NCI-H1436 treated with DMSO at 0.1 percent for 48 hours (cell line): Measurements from ENCODE around the gene UBXN10.
"Not testable (repeated sequence)": the region's sequence is repeated elsewhere in the genome, so short reads cannot be mapped to it uniquely, and the experiment has no call there.

Source experiments
- DNase-seq: peaks from one replicate; lab custom pipeline; 2025; lab: John Stamatoyannopoulos, UW

The UBXN10 gene

DNA sequence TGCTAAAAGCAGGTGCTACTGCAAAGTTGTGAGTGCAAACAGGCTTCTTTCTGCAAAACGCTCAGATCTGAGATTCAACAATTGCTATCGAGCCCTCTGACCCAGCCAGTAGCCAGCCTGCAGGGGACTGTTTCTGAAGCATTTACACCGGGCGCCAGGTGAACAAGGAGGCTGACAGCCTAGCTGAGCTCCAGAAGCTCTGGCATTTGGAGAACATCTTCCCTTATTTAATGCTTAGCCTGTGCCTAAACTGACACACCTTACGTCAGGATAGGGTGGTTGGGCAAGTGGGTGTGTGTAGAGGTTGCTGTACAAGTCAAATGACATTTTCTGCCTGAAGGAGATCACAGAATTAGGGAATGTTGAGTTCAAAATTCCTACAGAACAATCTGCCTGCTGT, 16.3 kb downstream of the UBXN10 start:
- no peak for DNase-seq

- DNase-seq: no peak
Measured at GRCh38 chr1:20207546-20207945, 21.6 kb downstream of the UBXN10 start.

- DNase-seq: no peak
Measured at GRCh38 chr1:20209471-20209870, 23.6 kb downstream of the UBXN10 start.

DNA sequence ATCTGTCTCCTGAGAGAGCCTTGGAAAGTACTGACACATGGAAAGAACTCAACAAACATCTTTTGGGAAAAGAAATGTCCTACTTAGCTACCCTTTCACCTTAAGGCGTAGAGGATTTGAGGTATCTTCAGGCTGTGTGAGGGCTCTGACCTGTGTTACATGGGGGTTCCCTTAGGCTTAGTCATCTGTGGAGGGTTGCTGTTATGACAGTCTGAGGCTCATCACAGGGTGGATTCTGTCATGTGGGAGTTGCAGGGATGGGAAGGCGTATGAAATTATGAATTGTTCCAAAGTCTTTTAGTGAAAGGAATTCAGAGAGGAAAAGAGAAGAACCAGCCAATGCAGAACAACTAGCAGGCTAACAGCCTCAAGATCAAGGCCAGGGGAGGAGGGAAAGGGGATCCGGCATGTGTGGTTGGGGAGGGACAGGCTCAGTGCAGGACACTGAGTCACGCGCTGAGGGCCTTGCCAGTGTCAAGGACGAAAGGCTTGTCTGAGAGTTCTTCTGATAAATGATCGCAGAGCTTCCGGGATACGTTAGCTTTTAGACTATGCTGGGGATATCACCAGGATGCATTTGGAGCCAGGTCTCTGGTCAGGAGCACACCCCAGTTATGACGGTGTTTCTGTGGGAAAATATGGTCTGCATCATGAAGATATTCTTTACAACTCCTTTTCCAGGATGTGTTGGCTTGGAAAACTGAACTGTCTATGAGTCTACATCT, 25.0 kb downstream of the UBXN10 start:
- DNase-seq: no peak

- no peak for DNase-seq
Measured at GRCh38 chr1:20211511-20211931, 25.6 kb downstream of the UBXN10 start.

GRCh38 chr1:20212085-20212684, 26.3 kb downstream of the UBXN10 start:
- no peak for DNase-seq

GRCh38 chr1:20212685-20213331, 26.9 kb downstream of the UBXN10 start:
- DNase-seq: peak; percentile 61

GRCh38 chr1:20215716-20216115, 29.8 kb downstream of the UBXN10 start:
- DNase-seq: no peak

DNA sequence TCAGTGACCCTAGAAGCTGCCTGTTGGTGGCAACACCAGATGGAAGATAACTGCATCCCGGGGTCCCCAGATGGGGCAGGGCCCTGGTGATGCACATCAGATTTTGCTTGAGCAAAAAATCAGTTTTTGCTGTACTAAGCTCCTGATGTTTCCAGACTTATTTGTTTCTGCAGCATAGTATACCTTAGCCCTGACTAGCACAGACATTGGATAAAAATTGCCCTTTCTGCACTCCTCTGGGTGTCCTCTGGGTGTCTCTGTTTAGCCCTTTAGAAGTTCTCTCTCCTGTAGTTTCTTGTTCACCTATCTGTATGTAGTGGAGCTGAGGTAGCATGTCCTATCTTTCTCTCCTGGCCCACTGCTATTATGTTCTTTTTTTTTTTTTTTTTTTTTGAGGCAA, 30.7 kb downstream of the UBXN10 start:
- peak; percentile 8 for DNase-seq

DNA sequence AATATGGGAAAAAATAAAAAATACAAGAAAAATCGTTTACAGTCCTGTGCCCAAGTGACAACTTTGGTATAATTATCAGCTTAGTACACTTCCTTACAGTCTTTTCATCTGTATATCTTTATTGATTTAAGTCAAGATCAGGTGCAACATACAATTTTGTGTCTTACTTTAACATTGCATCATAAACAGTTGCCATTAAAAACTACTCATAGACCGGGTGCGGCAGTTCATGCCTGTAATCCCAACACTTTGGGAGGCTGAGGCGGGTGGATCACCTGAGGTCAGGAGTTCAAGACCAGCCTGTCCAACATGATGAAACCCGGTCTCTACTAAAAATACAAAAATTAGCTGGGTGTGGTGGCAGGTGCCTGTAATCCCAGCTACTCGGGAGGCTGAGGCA, 33.2 kb downstream of the UBXN10 start:
- not testable (repeated sequence) for DNase-seq

DNA sequence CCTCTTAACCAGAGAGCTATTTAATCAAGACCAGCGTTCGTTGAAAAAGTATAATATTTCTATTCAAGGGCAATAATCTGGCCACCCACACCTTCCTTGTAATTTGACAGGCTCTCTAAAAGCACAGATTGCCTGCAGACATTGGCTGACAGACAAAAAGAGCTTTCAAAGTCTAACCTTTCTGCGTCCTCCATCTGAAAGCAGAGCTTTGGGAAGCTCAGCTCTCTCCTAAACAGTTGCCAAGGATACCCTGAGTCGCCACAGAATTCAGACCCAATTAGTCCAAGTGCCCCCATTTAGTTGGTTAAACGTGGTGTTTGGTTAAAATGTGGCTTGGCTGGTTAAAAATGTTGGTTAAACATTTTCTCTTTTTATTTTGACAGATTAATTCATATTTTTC, 34.1 kb downstream of the UBXN10 start:
- peak; percentile 56 for DNase-seq

- DNase-seq: no peak
Measured at GRCh38 chr1:20223106-20223505, 37.2 kb downstream of the UBXN10 start.

DNA sequence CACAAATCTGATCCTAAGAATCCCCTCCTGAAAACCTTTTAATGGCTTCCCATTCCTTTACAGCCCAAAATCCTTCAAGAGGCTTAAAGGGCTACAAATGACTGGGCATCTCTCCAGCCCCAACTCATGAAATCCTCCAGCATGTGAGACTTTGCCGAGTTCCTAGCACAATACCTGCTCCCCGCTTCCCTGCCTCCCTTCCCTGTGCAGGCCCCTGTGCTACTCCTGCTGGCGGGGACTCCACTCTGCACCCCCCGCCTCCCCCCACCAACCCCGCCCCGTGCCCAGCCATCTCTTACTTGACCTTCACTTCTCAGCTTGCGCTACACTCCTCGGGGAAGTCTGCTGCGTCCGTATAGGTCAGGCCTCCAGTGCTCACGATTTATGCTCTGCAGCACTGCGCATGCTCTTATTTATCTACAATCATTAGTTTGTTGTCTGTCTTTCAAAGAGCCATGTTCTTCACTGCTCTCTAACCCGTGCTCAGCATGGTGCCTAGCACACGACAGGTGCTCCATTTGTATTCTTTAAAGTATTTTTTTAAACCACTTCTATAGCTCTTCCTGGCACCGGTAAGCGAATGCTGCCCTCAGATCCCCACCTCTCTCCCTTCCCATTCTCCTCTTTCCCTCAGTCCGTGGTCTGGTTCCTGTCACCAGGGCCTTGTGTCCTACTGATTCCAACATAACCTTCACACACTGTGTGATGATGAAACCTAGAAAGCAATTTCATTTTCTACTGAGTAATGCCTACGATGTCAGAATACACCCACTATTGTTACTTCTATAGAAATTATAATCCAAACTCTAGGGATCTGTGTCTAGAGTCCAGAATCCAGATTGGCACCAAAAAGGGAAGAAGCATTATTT, 37.9 kb downstream of the UBXN10 start:
- no peak for DNase-seq

DNA sequence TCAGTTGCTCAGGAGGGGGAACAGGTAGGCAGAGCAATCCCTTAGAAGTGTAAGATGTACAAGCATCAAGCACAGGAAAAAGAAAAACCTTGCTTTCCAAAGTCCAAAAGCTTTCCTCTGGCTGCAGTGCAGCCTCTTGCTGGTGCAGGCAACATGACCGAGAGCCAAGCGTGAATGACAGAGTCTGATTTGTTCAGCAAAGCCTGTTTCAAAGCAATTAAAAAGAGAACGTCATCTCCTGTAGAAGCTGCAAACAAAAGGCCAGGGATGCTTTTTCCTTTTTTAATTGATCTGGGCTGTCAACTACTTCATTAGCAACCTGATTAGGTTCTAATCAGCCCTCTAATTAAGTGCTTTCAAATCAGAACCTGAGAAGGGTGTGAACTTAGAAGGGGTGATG, 38.6 kb downstream of the UBXN10 start:
- no peak for DNase-seq

GRCh38 chr1:20227704-20228103, 41.8 kb downstream of the UBXN10 start:
- DNase-seq: no peak

- DNase-seq: no peak
Measured at GRCh38 chr1:20228314-20228825, 42.5 kb downstream of the UBXN10 start.

DNA sequence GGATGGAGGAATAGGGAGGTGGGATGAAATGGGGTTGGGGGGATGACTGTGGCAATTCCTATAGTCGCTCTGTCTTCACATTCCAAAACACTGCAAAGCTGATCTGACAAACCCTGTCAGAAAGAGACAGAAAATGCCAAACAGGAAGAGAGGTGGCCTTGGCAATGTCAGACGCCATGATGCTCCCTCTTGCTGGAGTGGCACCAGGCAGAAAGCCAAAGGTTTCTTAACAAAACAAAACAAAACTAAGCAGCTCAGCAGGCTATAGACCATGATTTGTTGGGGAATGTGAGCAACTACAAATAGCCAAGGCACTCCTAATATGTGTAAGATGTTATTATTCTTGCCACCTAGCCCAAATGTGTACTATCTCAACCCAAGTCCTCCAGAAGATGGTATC, 43.3 kb downstream of the UBXN10 start:
- no peak for DNase-seq

DNA sequence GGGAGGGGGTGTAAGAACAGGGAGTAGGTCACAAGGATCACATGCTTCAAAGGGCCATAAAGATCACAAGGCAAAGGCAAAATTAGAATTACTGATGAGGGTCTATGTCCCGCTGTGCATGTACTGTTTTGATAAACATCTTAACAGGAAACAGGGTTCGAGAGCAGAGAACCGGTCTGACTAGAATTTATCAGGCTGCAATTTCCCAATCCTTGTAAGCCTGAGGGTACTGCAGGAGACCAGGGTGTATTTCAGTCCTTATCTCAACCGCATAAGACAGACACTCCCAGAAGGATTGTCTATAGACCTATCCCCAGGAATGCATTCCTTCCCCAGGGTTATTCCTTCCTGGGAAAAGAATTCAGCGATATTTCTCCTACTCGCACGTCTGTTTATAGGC, 46.7 kb downstream of the UBXN10 start:
- not testable (repeated sequence) for DNase-seq

DNA sequence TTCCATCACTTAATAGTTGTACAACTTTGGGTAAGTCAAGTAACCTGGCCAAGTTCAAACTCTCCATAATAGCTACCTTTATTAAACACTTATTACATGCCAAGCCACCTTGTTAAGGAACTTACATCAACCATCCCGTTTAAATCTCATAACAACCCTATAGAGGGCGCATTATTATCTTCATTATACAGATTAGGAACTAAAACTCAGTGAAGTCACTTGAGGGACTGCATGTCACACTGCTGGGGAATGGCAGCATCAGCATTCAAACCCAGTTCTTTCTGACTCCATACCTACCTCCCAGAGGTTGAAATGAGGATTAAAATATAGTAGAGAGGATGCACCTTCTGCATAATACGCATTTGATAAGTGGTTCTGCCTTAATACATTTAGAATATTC, 47.5 kb downstream of the UBXN10 start:
- DNase-seq: no peak

DNA sequence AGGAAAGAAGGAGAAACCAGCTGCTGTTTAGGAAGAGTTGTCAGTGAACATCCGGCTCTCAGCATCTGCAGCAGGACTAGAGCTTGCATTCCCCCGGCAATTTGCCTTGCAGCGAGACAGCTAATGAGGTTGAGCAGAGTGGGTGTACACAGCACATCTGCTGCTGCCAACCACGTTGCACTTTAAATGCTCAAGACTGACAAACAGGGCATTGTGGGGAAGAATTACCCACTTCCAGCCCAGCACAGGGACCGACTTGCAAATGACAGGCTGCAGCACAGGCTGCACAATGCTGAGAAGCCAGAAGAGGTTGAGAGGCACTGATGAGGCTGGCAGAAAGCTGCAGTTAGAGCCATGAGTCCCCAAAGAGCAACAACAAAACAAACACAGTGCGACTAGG, 48.0 kb downstream of the UBXN10 start:
- DNase-seq: peak; percentile 73

- no peak for DNase-seq
Measured at GRCh38 chr1:20234788-20235535, 49.1 kb downstream of the UBXN10 start.
